GM12878 (cell line): Measurements from ENCODE around the gene MYLIP. TPM values are rescaled to one million over a fixed set of nuclear protein-coding genes. Genes with fewer than 3 reads are reported as not detected.

Experiments used
- ATAC-seq: fragments of 200-7000 bp; cut with Tn5 transposase; 3 replicates; pipeline ENCODE4 v1.9.1; 2020; ENCODE audit warnings: mild to moderate bottlenecking, moderate library complexity
- BruUV-seq: library from RNA; stranded (reverse); fragments of 400-500 nt; replicated peaks from 2 replicates; lab custom pipeline; 2021; lab: Mats Ljungman, UMichigan
- CTCF ChIA-PET: fragments of 300-600 bp; sonication (Branson Sonifier 250); formaldehyde crosslinking; extraction: SDS; loops from one replicate; lab custom pipeline; 2021; ENCODE audit warnings: inconsistent platforms; lab: Yijun Ruan, JAX
- POLR2A ChIA-PET: fragments of 350-600 bp; formaldehyde crosslinking; extraction: SDS; loops from one replicate; lab custom pipeline; 2021; ENCODE audit warnings: inconsistent platforms; lab: Charles Lee
- RAD21 ChIA-PET: fragments of 300-600 bp; sonication (Branson Sonifier 250); formaldehyde crosslinking; loops from one replicate; lab custom pipeline; 2023; ENCODE audit warnings: antibody characterized with exemption; ENCODE audit not compliant: unreplicated experiment; lab: Charles Lee
- SMC1A ChIA-PET: fragments of 300-600 bp; sonication (Branson Sonifier 250); formaldehyde crosslinking; loops from one replicate; lab custom pipeline; 2023; ENCODE audit not compliant: unreplicated experiment, uncharacterized antibody; lab: Charles Lee
- DNase-seq: peaks from one replicate; pipeline ENCODE4 v3.0.0-alpha.2; 2011; ENCODE audit warnings: low read depth, low spot score
- FAIRE-seq: peaks from 3 replicates; lab custom pipeline; 2011; peaks lifted over from hg19 to GRCh38; lab: Jason Lieb, UNC
- H2AFZ ChIP-seq: 2 replicates; pipeline ENCODE4 v1.6.0; 2011; ENCODE audit warnings: low read depth, low read length, control low read depth; ENCODE audit not compliant: control insufficient read depth
- H3K27ac ChIP-seq: 2 replicates; pipeline ENCODE4 v1.5.1; 2011; ENCODE audit warnings: control low read depth; ENCODE audit not compliant: control insufficient read depth, insufficient read depth
- H3K27me3 ChIP-seq, 2 experiments: replicated peaks in 1 of 2; 2 replicates each; pipeline versions ENCODE4 v1.6.0 to v1.6.1; 2011; ENCODE audit warnings: low read length in 1 of 2; ENCODE audit not compliant: control insufficient read depth in 2 of 2, insufficient read depth in 2 of 2
- H3K36me3 ChIP-seq, 2 experiments: 2 replicates each; pipeline ENCODE4 v1.5.1; 2011; ENCODE audit warnings: low read length in 1 of 2; ENCODE audit not compliant: control insufficient read depth in 2 of 2, insufficient read depth in 2 of 2
- H3K4me1 ChIP-seq: 2 replicates; pipeline ENCODE4 v1.6.1; 2011; ENCODE audit warnings: mild to moderate bottlenecking, low read length, moderate library complexity, mixed read lengths; ENCODE audit not compliant: control insufficient read depth, insufficient read depth
- H3K4me2 ChIP-seq: 2 replicates; pipeline ENCODE4 v1.6.0; 2011; ENCODE audit warnings: control low read depth; ENCODE audit not compliant: control insufficient read depth, insufficient read depth
- H3K4me3 ChIP-seq: fragments of 200-600 bp; sonication (generic); 2 replicates; pipeline ENCODE4 v1.5.1; 2016
- H3K79me2 ChIP-seq: 2 replicates; pipeline ENCODE4 v1.6.0; 2011; ENCODE audit warnings: low read length; ENCODE audit not compliant: control insufficient read depth, insufficient read depth
- H3K9ac ChIP-seq: 2 replicates; pipeline ENCODE4 v1.8.0; 2011; ENCODE audit warnings: low read length, control low read depth, mixed read lengths; ENCODE audit not compliant: control insufficient read depth, insufficient read depth
- H3K9me3 ChIP-seq: replicated peaks from 3 replicates; pipeline ENCODE4 v1.5.1; 2011; ENCODE audit warnings: mild to moderate bottlenecking, low read length; ENCODE audit not compliant: control insufficient read depth, insufficient read depth
- H4K20me1 ChIP-seq: 2 replicates; pipeline ENCODE4 v1.6.0; 2011; ENCODE audit not compliant: control insufficient read depth, insufficient read depth
- CBX3 ChIP-seq: fragments of 200-600 bp; sonication (generic); IDR thresholded peaks from 2 replicates; pipeline ENCODE4 v1.6.1; 2016; ENCODE audit warnings: low read depth, borderline replicate concordance
- KLF5 ChIP-seq: fragments of 450-650 bp; IDR thresholded peaks from 2 replicates; pipeline ENCODE4 v1.6.1; 2014; ENCODE audit warnings: mild to moderate bottlenecking; ENCODE audit not compliant: partially characterized antibody
- MLLT1 ChIP-seq: fragments of 450-650 bp; IDR thresholded peaks from 2 replicates; pipeline ENCODE4 v1.6.1; 2016; ENCODE audit warnings: mild to moderate bottlenecking
- PAX5 ChIP-seq: IDR thresholded peaks from 2 replicates; pipeline ENCODE4 v1.6.1; 2011; ENCODE audit warnings: low read depth, low read length, borderline replicate concordance
- RCOR1 ChIP-seq: conservative IDR thresholded peaks from 2 replicates; pipeline ENCODE4 v1.6.1; 2012; ENCODE audit warnings: low read depth, low read length, improper control_type of control experiment
- SP1 ChIP-seq: IDR thresholded peaks from one replicate; pipeline ENCODE4 v1.6.1; 2011; ENCODE audit warnings: low read depth, low read length
- SREBF1 ChIP-seq: IDR thresholded peaks from 2 replicates; pipeline ENCODE4 v1.6.1; 2012; ENCODE audit warnings: mild to moderate bottlenecking, low read length
- ZBTB4 ChIP-seq: fragments of 450-650 bp; formaldehyde crosslinking; IDR thresholded peaks from 2 replicates; pipeline ENCODE4 v1.4.0; 2022; ENCODE audit warnings: mild to moderate bottlenecking, moderate library complexity
- ZSCAN29 ChIP-seq: fragments of 450-650 bp; IDR thresholded peaks from 2 replicates; pipeline ENCODE4 v1.6.1; 2017; ENCODE audit warnings: mild to moderate bottlenecking, moderate library complexity
- WGBS: methylation state at CpG from one replicate; pipeline ENCODE4 v1.1.6; 2016; ENCODE audit warnings: low lambda C conversion rate; ENCODE audit not compliant: insufficient replicate concordance, insufficient coverage; ENCODE audit errors: missing lambda C conversion rate; 5-methylcytosine and 5-hydroxymethylcytosine counted together
- in situ Hi-C: fragments of 300-500 bp; cut with MboI; formaldehyde crosslinking; loops from 9 replicates; pipeline ENCODE4 v1.14.3; 2018; ENCODE audit warnings: mixed read lengths
- intact Hi-C: fragments of 100-400 bp; cut with micrococcal nuclease; formaldehyde crosslinking; loops from one replicate; pipeline ENCODE4 v1.14.2; 2022; ENCODE audit not compliant: unreplicated experiment
- polyA plus RNA-seq, 11 experiments: library from polyadenylated mRNA; depleted of rRNA in 4 of 11; unstranded in 6 of 11; stranded (reverse) in 5 of 11; fragments of >200 nt; fragmentation: Nextera tagmentation in 4 of 11; fragmentation: Illumina TruSeq in 1 of 11; extraction: Ambion mirVana in 4 of 11; extraction: Trizol in 1 of 11; gene quantifications; 1 replicate in 1 of 11; 2 replicates in 10 of 11; pipeline versions ENCODE4 v1.2.1 to v1.2.3, GENCODE V29; 2011 to 2016; ENCODE audit warnings: inconsistent platforms in 2 of 11, missing spikeins in 2 of 11, low read depth in 1 of 11
- total RNA-seq, 4 experiments: library from RNA; depleted of rRNA in 3 of 4; stranded (reverse); fragments of >200 nt in 3 of 4; fragmentation: Illumina TruSeq in 1 of 4; extraction: Trizol in 1 of 4; gene quantifications; 2 replicates each; pipeline versions ENCODE4 v1.2.1 to v1.2.3, GENCODE V29; 2013 to 2021
- TF ChIP-seq, protein P1 (sequence below): IDR thresholded peaks from 2 replicates; pipeline ENCODE4 v1.6.1; 2011; ENCODE audit warnings: borderline replicate concordance, low read depth, mild to moderate bottlenecking, moderate library complexity, mixed read lengths, low read length; ENCODE audit not compliant: insufficient read depth; ENCODE audit errors: extremely low read length
- TF ChIP-seq, protein P2 (sequence below): fragments of 150-350 bp; IDR thresholded peaks from 2 replicates; pipeline ENCODE4 v1.6.1; 2014; ENCODE audit warnings: mild to moderate bottlenecking, low read depth, low read length
- TF ChIP-seq, protein P3 (sequence below): fragments of 450-650 bp; IDR thresholded peaks from 2 replicates; pipeline ENCODE4 v1.6.1; 2017; ENCODE audit warnings: mild to moderate bottlenecking

The MYLIP gene
- total and polyA plus RNA-seq, 10 of the 15 experiments (the other 5 are each of a cell fraction or from before 2014, with no cell fraction given): 5.3 to 123 (median 12.5) TPM

- TF ChIP-seq, protein P1, sequence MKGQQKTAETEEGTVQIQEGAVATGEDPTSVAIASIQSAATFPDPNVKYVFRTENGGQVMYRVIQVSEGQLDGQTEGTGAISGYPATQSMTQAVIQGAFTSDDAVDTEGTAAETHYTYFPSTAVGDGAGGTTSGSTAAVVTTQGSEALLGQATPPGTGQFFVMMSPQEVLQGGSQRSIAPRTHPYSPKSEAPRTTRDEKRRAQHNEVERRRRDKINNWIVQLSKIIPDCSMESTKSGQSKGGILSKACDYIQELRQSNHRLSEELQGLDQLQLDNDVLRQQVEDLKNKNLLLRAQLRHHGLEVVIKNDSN: no peak
- no peak for TF ChIP-seq KLF5
- TF ChIP-seq RCOR1: no peak
- TF ChIP-seq, protein P2, sequence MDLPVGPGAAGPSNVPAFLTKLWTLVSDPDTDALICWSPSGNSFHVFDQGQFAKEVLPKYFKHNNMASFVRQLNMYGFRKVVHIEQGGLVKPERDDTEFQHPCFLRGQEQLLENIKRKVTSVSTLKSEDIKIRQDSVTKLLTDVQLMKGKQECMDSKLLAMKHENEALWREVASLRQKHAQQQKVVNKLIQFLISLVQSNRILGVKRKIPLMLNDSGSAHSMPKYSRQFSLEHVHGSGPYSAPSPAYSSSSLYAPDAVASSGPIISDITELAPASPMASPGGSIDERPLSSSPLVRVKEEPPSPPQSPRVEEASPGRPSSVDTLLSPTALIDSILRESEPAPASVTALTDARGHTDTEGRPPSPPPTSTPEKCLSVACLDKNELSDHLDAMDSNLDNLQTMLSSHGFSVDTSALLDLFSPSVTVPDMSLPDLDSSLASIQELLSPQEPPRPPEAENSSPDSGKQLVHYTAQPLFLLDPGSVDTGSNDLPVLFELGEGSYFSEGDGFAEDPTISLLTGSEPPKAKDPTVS: no peak
- no peak for TF ChIP-seq SREBF1
These were observed 24.1 kb upstream of the MYLIP start (continued) for GRCh38 chr6:16104624-16105433.

GRCh38 chr6:16105854-16106253 lies 23.0 kb upstream of the MYLIP start:
- CTCF ChIA-PET: interaction anchor here (0.7 to 2.8 kb wide), 4 partner anchors 13 to 204 kb away, joined by 3 to 10 read pairs (median 4); no protein-coding TSS in a partner anchor
- H4K20me1 ChIP-seq: no peaks in the 10 kb centered on the region
- H3K27me3 ChIP-seq: no peaks in the 10 kb centered on the region
- peaks cover 2% of the 10 kb centered on the region; the same call in 1 of the 3 replicates for H3K9me3 ChIP-seq
- no peaks in the 10 kb centered on the region for H3K79me2 ChIP-seq
- H3K36me3 ChIP-seq: no peaks in the 10 kb centered on the region
- no peak overlapping the region for H3K9ac ChIP-seq
- in situ Hi-C loops: no loop called here
- no peak overlapping the region for H3K27ac ChIP-seq
- RAD21 ChIA-PET: interaction anchor here (0.6 to 1.9 kb wide), 4 partner anchors 8 to 131 kb away, joined by 3 to 11 read pairs (median 4); no protein-coding TSS in a partner anchor
- WGBS: 51% methylated on average over 4 of the region's 4 CpGs
- no peak overlapping the region for H3K4me2 ChIP-seq
- BruUV-seq: no TSS peak
- no peaks in the 10 kb centered on the region for H3K4me1 ChIP-seq
- SMC1A ChIA-PET: interaction anchor here (0.6 to 2.3 kb wide), 10 partner anchors 8 to 1752 kb away, joined by 3 to 7 read pairs (median 4); no protein-coding TSS in a partner anchor
- FAIRE-seq (no peak), ATAC-seq (no peak), DNase-seq (no peak)
- H2AFZ ChIP-seq: no peak overlapping the region
- POLR2A ChIA-PET: no interaction called here
- H3K4me3 ChIP-seq: no peak overlapping the region
- intact Hi-C loops: no loop called here
- TF ChIP-seq ZBTB4 (CRISPR knock-in tag) (no peak), ZSCAN29 (no peak), SP1 (no peak), MLLT1 (no peak), CBX3 (no peak), PAX5 (no peak)
- TF ChIP-seq, protein P3, sequence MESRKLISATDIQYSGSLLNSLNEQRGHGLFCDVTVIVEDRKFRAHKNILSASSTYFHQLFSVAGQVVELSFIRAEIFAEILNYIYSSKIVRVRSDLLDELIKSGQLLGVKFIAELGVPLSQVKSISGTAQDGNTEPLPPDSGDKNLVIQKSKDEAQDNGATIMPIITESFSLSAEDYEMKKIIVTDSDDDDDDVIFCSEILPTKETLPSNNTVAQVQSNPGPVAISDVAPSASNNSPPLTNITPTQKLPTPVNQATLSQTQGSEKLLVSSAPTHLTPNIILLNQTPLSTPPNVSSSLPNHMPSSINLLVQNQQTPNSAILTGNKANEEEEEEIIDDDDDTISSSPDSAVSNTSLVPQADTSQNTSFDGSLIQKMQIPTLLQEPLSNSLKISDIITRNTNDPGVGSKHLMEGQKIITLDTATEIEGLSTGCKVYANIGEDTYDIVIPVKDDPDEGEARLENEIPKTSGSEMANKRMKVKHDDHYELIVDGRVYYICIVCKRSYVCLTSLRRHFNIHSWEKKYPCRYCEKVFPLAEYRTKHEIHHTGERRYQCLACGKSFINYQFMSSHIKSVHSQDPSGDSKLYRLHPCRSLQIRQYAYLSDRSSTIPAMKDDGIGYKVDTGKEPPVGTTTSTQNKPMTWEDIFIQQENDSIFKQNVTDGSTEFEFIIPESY: no peak
